ENCODE measurements around the gene FAM81B.

The FAM81B gene

GRCh38 chr5:95448789-95449188, 57.6 kb downstream of the FAM81B start:
- no peaks in the 10 kb centered on the region for H3K9me3 ChIP-seq (ENCODE audit: control insufficient read depth in 2 of 2, low read length in 2 of 2)
- H3K9ac ChIP-seq (ENCODE audit: low read depth in 1 of 2, low read length in 2 of 2), result no peak overlapping the region
- H3K4me3 ChIP-seq (ENCODE audit: low read length in 2 of 2), result no peak overlapping the region
- no peaks in the 10 kb centered on the region for H3K27me3 ChIP-seq (ENCODE audit: control insufficient read depth in 2 of 2, insufficient read depth in 2 of 2, low read length in 2 of 2)
- H3K36me3 ChIP-seq (ENCODE audit: control insufficient read depth in 2 of 2, insufficient read depth in 2 of 2, low read length in 2 of 2), result no peaks in the 10 kb centered on the region
- no peaks in the 10 kb centered on the region for H3K4me1 ChIP-seq (ENCODE audit: control insufficient read depth in 2 of 2, insufficient read depth in 2 of 2, low read length in 2 of 2)
- H3K27ac ChIP-seq (ENCODE audit: low read depth in 2 of 2, low read length in 2 of 2), result no peak overlapping the region

GRCh38 chr5:95449460-95449859, 58.3 kb downstream of the FAM81B start:
- Histone ChIP-seq H3K36me3 (ENCODE audit: control insufficient read depth in 2 of 2, insufficient read depth in 2 of 2, low read length in 2 of 2) (no peaks in the 10 kb centered on the region), H3K27me3 (ENCODE audit: control insufficient read depth in 2 of 2, insufficient read depth in 2 of 2, low read length in 2 of 2) (no peaks in the 10 kb centered on the region), H3K9me3 (ENCODE audit: control insufficient read depth in 2 of 2, low read length in 2 of 2) (no peaks in the 10 kb centered on the region), H3K27ac (ENCODE audit: low read depth in 2 of 2, low read length in 2 of 2) (no peak overlapping the region), H3K4me1 (ENCODE audit: control insufficient read depth in 2 of 2, insufficient read depth in 2 of 2, low read length in 2 of 2) (no peaks in the 10 kb centered on the region), H3K4me3 (ENCODE audit: low read length in 2 of 2) (no peak overlapping the region), H3K9ac (ENCODE audit: low read depth in 1 of 2, low read length in 2 of 2) (no peak overlapping the region)

GRCh38 chr5:95454536-95454935, 63.4 kb downstream of the FAM81B start:
- no peak overlapping the region for H3K9ac ChIP-seq (ENCODE audit: low read depth in 1 of 2, low read length in 2 of 2)
- no peaks in the 10 kb centered on the region for H3K36me3 ChIP-seq (ENCODE audit: control insufficient read depth in 2 of 2, insufficient read depth in 2 of 2, low read length in 2 of 2)
- H3K4me1 ChIP-seq (ENCODE audit: control insufficient read depth in 2 of 2, insufficient read depth in 2 of 2, low read length in 2 of 2), result no peaks in the 10 kb centered on the region
- H3K27ac ChIP-seq (ENCODE audit: low read depth in 2 of 2, low read length in 2 of 2), result no peak overlapping the region
- no peaks in the 10 kb centered on the region for H3K27me3 ChIP-seq (ENCODE audit: control insufficient read depth in 2 of 2, insufficient read depth in 2 of 2, low read length in 2 of 2)
- H3K9me3 ChIP-seq (ENCODE audit: control insufficient read depth in 2 of 2, low read length in 2 of 2), result no peaks in the 10 kb centered on the region
- no peak overlapping the region for H3K4me3 ChIP-seq (ENCODE audit: low read length in 2 of 2)

GRCh38 chr5:95460665-95461064, 69.5 kb downstream of the FAM81B start:
- Histone ChIP-seq H3K36me3 (ENCODE audit: control insufficient read depth in 2 of 2, insufficient read depth in 2 of 2, low read length in 2 of 2) (peaks cover 9 to 21% of the 10 kb centered on the region in 2 donors), H3K4me1 (ENCODE audit: control insufficient read depth in 2 of 2, insufficient read depth in 2 of 2, low read length in 2 of 2) (no peaks in the 10 kb centered on the region), H3K9ac (ENCODE audit: low read depth in 1 of 2, low read length in 2 of 2) (no peak overlapping the region), H3K9me3 (ENCODE audit: control insufficient read depth in 2 of 2, low read length in 2 of 2) (no peaks in the 10 kb centered on the region), H3K27ac (ENCODE audit: low read depth in 2 of 2, low read length in 2 of 2) (no peak overlapping the region), H3K4me3 (ENCODE audit: low read length in 2 of 2) (no peak overlapping the region), H3K27me3 (ENCODE audit: control insufficient read depth in 2 of 2, insufficient read depth in 2 of 2, low read length in 2 of 2) (no peaks in the 10 kb centered on the region)

GRCh38 chr5:95471487-95471886, 80.3 kb downstream of the FAM81B start:
- Histone ChIP-seq H3K4me1 (ENCODE audit: control insufficient read depth in 2 of 2, insufficient read depth in 2 of 2, low read length in 2 of 2) (no peaks in the 10 kb centered on the region), H3K4me3 (ENCODE audit: low read length in 2 of 2) (no peak overlapping the region), H3K9me3 (ENCODE audit: control insufficient read depth in 2 of 2, low read length in 2 of 2) (no peaks in the 10 kb centered on the region), H3K27me3 (ENCODE audit: control insufficient read depth in 2 of 2, insufficient read depth in 2 of 2, low read length in 2 of 2) (no peaks in the 10 kb centered on the region), H3K9ac (ENCODE audit: low read depth in 1 of 2, low read length in 2 of 2) (no peak overlapping the region), H3K27ac (ENCODE audit: low read depth in 2 of 2, low read length in 2 of 2) (no peak overlapping the region), H3K36me3 (ENCODE audit: control insufficient read depth in 2 of 2, insufficient read depth in 2 of 2, low read length in 2 of 2) (peaks cover 20 to 27% of the 10 kb centered on the region in 2 donors)

- Histone ChIP-seq H3K9me3 (ENCODE audit: control insufficient read depth in 2 of 2, low read length in 2 of 2) (no peaks in the 10 kb centered on the region), H3K27ac (ENCODE audit: low read depth in 2 of 2, low read length in 2 of 2) (no peak overlapping the region), H3K36me3 (ENCODE audit: control insufficient read depth in 2 of 2, insufficient read depth in 2 of 2, low read length in 2 of 2) (peaks cover 19 to 26% of the 10 kb centered on the region in 2 donors), H3K27me3 (ENCODE audit: control insufficient read depth in 2 of 2, insufficient read depth in 2 of 2, low read length in 2 of 2) (no peaks in the 10 kb centered on the region), H3K4me3 (ENCODE audit: low read length in 2 of 2) (no peak overlapping the region), H3K4me1 (ENCODE audit: control insufficient read depth in 2 of 2, insufficient read depth in 2 of 2, low read length in 2 of 2) (no peaks in the 10 kb centered on the region), H3K9ac (ENCODE audit: low read depth in 1 of 2, low read length in 2 of 2) (no peak overlapping the region)
Measured at GRCh38 chr5:95471942-95472341, 80.8 kb downstream of the FAM81B start.

- Histone ChIP-seq H3K27me3 (ENCODE audit: control insufficient read depth in 2 of 2, insufficient read depth in 2 of 2, low read length in 2 of 2) (no peaks in the 10 kb centered on the region), H3K36me3 (ENCODE audit: control insufficient read depth in 2 of 2, insufficient read depth in 2 of 2, low read length in 2 of 2) (peaks cover 55 to 61% of the 10 kb centered on the region in 2 donors), H3K4me1 (ENCODE audit: control insufficient read depth in 2 of 2, insufficient read depth in 2 of 2, low read length in 2 of 2) (no peaks in the 10 kb centered on the region), H3K4me3 (ENCODE audit: low read length in 2 of 2) (no peak overlapping the region), H3K9me3 (ENCODE audit: control insufficient read depth in 2 of 2, low read length in 2 of 2) (peaks cover 3 to 10% of the 10 kb centered on the region in 2 donors), H3K9ac (ENCODE audit: low read depth in 1 of 2, low read length in 2 of 2) (no peak overlapping the region), H3K27ac (ENCODE audit: low read depth in 2 of 2, low read length in 2 of 2) (no peak overlapping the region)
Measured at GRCh38 chr5:95484421-95484820, 93.3 kb downstream of the FAM81B start.

- no peak overlapping the region for H3K4me3 ChIP-seq (ENCODE audit: low read length in 2 of 2)
- H3K36me3 ChIP-seq (ENCODE audit: control insufficient read depth in 2 of 2, insufficient read depth in 2 of 2, low read length in 2 of 2), result peaks cover 63 to 65% of the 10 kb centered on the region in 2 donors
- no peak overlapping the region for H3K9ac ChIP-seq (ENCODE audit: low read depth in 1 of 2, low read length in 2 of 2)
- H3K9me3 ChIP-seq (ENCODE audit: control insufficient read depth in 2 of 2, low read length in 2 of 2), result peaks cover 3 to 10% of the 10 kb centered on the region in 2 donors
- H3K4me1 ChIP-seq (ENCODE audit: control insufficient read depth in 2 of 2, insufficient read depth in 2 of 2, low read length in 2 of 2), result no peaks in the 10 kb centered on the region
- no peaks in the 10 kb centered on the region for H3K27me3 ChIP-seq (ENCODE audit: control insufficient read depth in 2 of 2, insufficient read depth in 2 of 2, low read length in 2 of 2)
- no peak overlapping the region for H3K27ac ChIP-seq (ENCODE audit: low read depth in 2 of 2, low read length in 2 of 2)
Measured at GRCh38 chr5:95486191-95486590, 95.0 kb downstream of the FAM81B start.

- Histone ChIP-seq H3K27ac (ENCODE audit: low read depth in 2 of 2, low read length in 2 of 2) (no peak overlapping the region), H3K36me3 (ENCODE audit: control insufficient read depth in 2 of 2, insufficient read depth in 2 of 2, low read length in 2 of 2) (peaks cover 53 to 63% of the 10 kb centered on the region in 2 donors), H3K4me1 (ENCODE audit: control insufficient read depth in 2 of 2, insufficient read depth in 2 of 2, low read length in 2 of 2) (no peaks in the 10 kb centered on the region), H3K4me3 (ENCODE audit: low read length in 2 of 2) (no peak overlapping the region), H3K27me3 (ENCODE audit: control insufficient read depth in 2 of 2, insufficient read depth in 2 of 2, low read length in 2 of 2) (no peaks in the 10 kb centered on the region), H3K9ac (ENCODE audit: low read depth in 1 of 2, low read length in 2 of 2) (no peak overlapping the region), H3K9me3 (ENCODE audit: control insufficient read depth in 2 of 2, low read length in 2 of 2) (peaks cover 3 to 10% of the 10 kb centered on the region in 2 donors)
Measured at GRCh38 chr5:95487880-95488279, 96.7 kb downstream of the FAM81B start.
